GM12892 (cell line): ENCODE data around the gene NOS1.

Experiments
- POLR2A ChIP-seq: IDR thresholded peaks from 2 replicates; pipeline ENCODE4 v1.6.1; 2011; ENCODE audit warnings: low read depth, low read length, control low read depth
- POLR2AphosphoS5 ChIP-seq: IDR thresholded peaks from 2 replicates; pipeline ENCODE4 v1.6.1; 2011; ENCODE audit warnings: low read depth, low read length, control low read depth
- TAF1 ChIP-seq: IDR thresholded peaks from 2 replicates; pipeline ENCODE4 v1.6.1; 2011; ENCODE audit warnings: low read depth, mild to moderate bottlenecking, control low read depth, low read length, borderline replicate concordance

GRCh38 chr12:117330441-117331113, 30.8 kb downstream of the NOS1 start:
- TF ChIP-seq POLR2A (no peak), POLR2AphosphoS5 (no peak), TAF1 (no peak)
